Measurements from ENCODE around the gene LAPTM5. TPM values are rescaled to one million over a fixed set of nuclear protein-coding genes. Genes with fewer than 3 reads are reported as not detected.

The LAPTM5 gene
- total and polyA plus RNA-seq, 2 of the 8 experiments (the other 6 are each of a cell fraction or from before 2014, with no cell fraction given): 0.37 to 1.4 TPM

- Histone ChIP-seq H3K36me3 (ENCODE audit: control insufficient read depth in 2 of 4, insufficient read depth in 4 of 4, low read length in 3 of 4) (no peaks in the 10 kb centered on the region), H4K5ac (ENCODE audit: insufficient read length, low read depth, low read length) (no peak overlapping the region), H3K79me1 (ENCODE audit: low read depth, low read length) (no peaks in the 10 kb centered on the region), H3K23ac (ENCODE audit: insufficient read length) (no peak overlapping the region), H3K79me2 (ENCODE audit: control insufficient read depth in 1 of 2, insufficient read depth in 2 of 2, low read length in 2 of 2) (no peaks in the 10 kb centered on the region), H4K8ac (ENCODE audit: extremely low read depth, insufficient read depth, low read length) (no peak overlapping the region), H3K56ac (replicated peaks; ENCODE audit: insufficient read length, low read depth, low read length) (no peak overlapping the region), H3K4me3 (ENCODE audit: extremely low read depth in 1 of 4, insufficient read depth in 2 of 4, low read depth in 3 of 4, low read length in 4 of 4) (no peak overlapping the region), H3K14ac (ENCODE audit: insufficient read length) (no peak overlapping the region), H3K18ac (ENCODE audit: extremely low read depth, low read length) (no peak overlapping the region), H3K9ac (replicated peaks in 1 of 4; ENCODE audit: extremely low read depth in 1 of 4, low read depth in 3 of 4, low read length in 3 of 4) (no peak overlapping the region), H3K4me2 (ENCODE audit: insufficient read depth in 1 of 2, low read depth in 2 of 2, low read length in 2 of 2) (no peak overlapping the region), H3K4me1 (replicated peaks in 1 of 4; ENCODE audit: control insufficient read depth in 3 of 4, insufficient read depth in 4 of 4, low read length in 3 of 4) (no peaks in the 10 kb centered on the region; a peak in 2 of 7 replicates), H3K27ac (ENCODE audit: low read depth, low read length) (no peak overlapping the region), H4K91ac (replicated peaks; ENCODE audit: insufficient read length, low read length) (no peak overlapping the region), H2BK15ac (ENCODE audit: low read length) (no peak overlapping the region), H2BK5ac (ENCODE audit: low read depth, low read length) (no peak overlapping the region), H2AK5ac (ENCODE audit: low read depth, low read length) (no peak overlapping the region), H2BK20ac (ENCODE audit: low read length) (no peak overlapping the region), H3K4ac (replicated peaks; ENCODE audit: insufficient read length, low read depth, low read length) (no peak overlapping the region), H4K20me1 (replicated peaks in 1 of 2; ENCODE audit: control insufficient read depth in 1 of 2, insufficient read depth in 2 of 2, low read length in 2 of 2) (no peaks in the 10 kb centered on the region), H2BK12ac (ENCODE audit: low read depth, low read length) (no peak overlapping the region), H2AFZ (ENCODE audit: low read length) (no peak overlapping the region), H3K23me2 (ENCODE audit: low read depth, low read length) (no peaks in the 10 kb centered on the region), H3K9me3 (ENCODE audit: insufficient read depth in 2 of 2, low read depth in 1 of 2, low read length in 1 of 2) (no peaks in the 10 kb centered on the region), H3K27me3 (replicated peaks in 1 of 4; ENCODE audit: control insufficient read depth in 3 of 4, extremely low read depth in 1 of 4, insufficient read depth in 3 of 4, low read length in 3 of 4) (peaks cover 0 to 1% (median 0%) of the 10 kb centered on the region in 4 experiments; a peak in 1 of 7 replicates), H2BK120ac (replicated peaks; ENCODE audit: low read depth, low read length) (no peak overlapping the region)
- 84% methylated on average over 13 of the region's 16 CpGs; no CpG with 5 or more reads in 1 of the 2 experiments for WGBS, 2 experiments (ENCODE audit: extremely low coverage in 1 of 2, insufficient coverage in 1 of 2, insufficient read length in 1 of 2, insufficient replicate concordance in 2 of 2, low coverage in 1 of 2, low lambda C conversion rate in 2 of 2, missing lambda C conversion rate in 1 of 2)
- POLR2A ChIA-PET (ENCODE audit: partially characterized antibody): interaction anchor here (1.7 kb wide), 1 partner anchor 10 kb away, joined by 6 read pairs; no protein-coding TSS in a partner anchor
- FAIRE-seq (no peak), DNase-seq (ENCODE audit: low read depth in 1 of 2, low spot score in 2 of 2) (no peak)
- CTCF ChIA-PET (ENCODE audit: partially characterized antibody): interaction anchor here (0.7 to 38.1 kb wide), 10 partner anchors 3 to 128 kb away, joined by 3 to 1519 read pairs (median 6); partner anchors contain the start of genes MATN1 and SDC3
- TF ChIP-seq TEAD4 (IDR thresholded peaks at IDR 0.05; ENCODE audit: low read depth, low read length) (no peak), ATF2 (IDR thresholded peaks at IDR 0.05; ENCODE audit: low read length) (no peak), TBP (IDR thresholded peaks at IDR 0.05; ENCODE audit: low read depth, low read length) (no peak), SAP30 (IDR thresholded peaks at IDR 0.05; ENCODE audit: insufficient read depth, insufficient replicate concordance, low read length) (no peak), CHD2 (IDR thresholded peaks at IDR 0.05; ENCODE audit: low read length) (no peak), TAF7 (optimal IDR thresholded peaks at IDR 0.05; ENCODE audit: borderline replicate concordance, low read depth, low read length) (no peak), MAFK (IDR thresholded peaks at IDR 0.05; ENCODE audit: low read depth, low read length) (no peak), SIX5 (IDR thresholded peaks at IDR 0.05; ENCODE audit: low read depth, low read length) (no peak), JUN (IDR thresholded peaks at IDR 0.05; ENCODE audit: low read depth, low read length) (no peak), KDM1A (IDR thresholded peaks at IDR 0.05; ENCODE audit: borderline replicate concordance, low read length) (no peak), HDAC6 (IDR thresholded peaks at IDR 0.05; ENCODE audit: low read depth, low read length) (no peak), MAX (IDR thresholded peaks at IDR 0.05) (no peak), GABPA (IDR thresholded peaks at IDR 0.05; ENCODE audit: borderline replicate concordance, insufficient read depth, low read length) (no peak)
These were observed 35.6 kb upstream of the LAPTM5 start for GRCh38 chr1:30793209-30793608.
